ENCODE measurements around the gene YKT6.
"Not testable (repeated sequence)": the region's sequence is repeated elsewhere in the genome, so short reads cannot be mapped to it uniquely, and the experiment has no call there.

YKT6 gene

GRCh38 chr7:44188480-44189225, 12.1 kb upstream of the YKT6 start:
- DNase-seq: peak in 1 of 42 donors; percentile 3
- intact Hi-C loops (cut with DNase I): no loop called here

GRCh38 chr7:44189286-44189992, 11.3 kb upstream of the YKT6 start, which contains the start of gene GCK:
TSS of gene GCK (minus strand) at chr7:44189439. CDS start at chr7:44188953, 486 bp downstream.
- intact Hi-C loops (cut with DNase I): no loop called here

GRCh38 chr7:44189993-44190872, 10.5 kb upstream of the YKT6 start:
- intact Hi-C loops (cut with DNase I): no loop called here
- DNase-seq: peak in 2 of 42 donors; percentile 7 to 26

More at GRCh38 chr7:44189286-44189992, 11.3 kb upstream of the YKT6 start, which contains the start of gene GCK:
- DNase-seq: no peak

- peak in 1 of 42 donors; percentile 17 for DNase-seq
- intact Hi-C loops (cut with DNase I): no loop called here
Observed at GRCh38 chr7:44191171-44191570, 9.6 kb upstream of the YKT6 start.

GRCh38 chr7:44193011-44193802, 7.6 kb upstream of the YKT6 start:
- DNase-seq: peak in 1 of 42 donors; percentile 0
- intact Hi-C loops (cut with DNase I): no loop called here

- DNase-seq: no peak
- intact Hi-C loops (cut with DNase I): no loop called here
Observed at GRCh38 chr7:44194069-44194468, 6.7 kb upstream of the YKT6 start.

GRCh38 chr7:44194562-44195145, 6.1 kb upstream of the YKT6 start:
- DNase-seq: no peak
- intact Hi-C loops (cut with DNase I): no loop called here

GRCh38 chr7:44195889-44196288, 4.9 kb upstream of the YKT6 start:
- intact Hi-C loops (cut with DNase I): no loop called here
- DNase-seq: peak in 1 of 42 donors; percentile 23

GRCh38 chr7:44196450-44196872, 4.3 kb upstream of the YKT6 start:
- intact Hi-C loops (cut with DNase I): no loop called here
- peak in 24 of 42 donors; percentile 18 to 76 (median 59) for DNase-seq

- peak in 1 of 42 donors; percentile 0 for DNase-seq
- intact Hi-C loops (cut with DNase I): no loop called here
Observed at GRCh38 chr7:44197474-44197873, 3.3 kb upstream of the YKT6 start.

GRCh38 chr7:44200163-44200562, 615 bp upstream of the YKT6 start:
- DNase-seq; intact Hi-C loops (cut with DNase I): not testable (repeated sequence)

GRCh38 chr7:44201813-44202212, 1.0 kb downstream of the YKT6 start:
- intact Hi-C loops (cut with DNase I): no loop called here
- DNase-seq: peak in 1 of 42 donors; percentile 18

GRCh38 chr7:44206008-44206407, 5.2 kb downstream of the YKT6 start:
- intact Hi-C loops (cut with DNase I): no loop called here
- DNase-seq: peak in 3 of 42 donors; percentile 3 to 20 (median 10)

GRCh38 chr7:44208085-44208484, 7.3 kb downstream of the YKT6 start:
- intact Hi-C loops (cut with DNase I): no loop called here
- peak in 3 of 42 donors; percentile 1 to 11 (median 6) for DNase-seq

GRCh38 chr7:44210107-44210506, 9.3 kb downstream of the YKT6 start:
- intact Hi-C loops (cut with DNase I): loop anchor here (10.0 kb wide), 1 partner anchor 355 kb away; no protein-coding TSS in a partner anchor
- peak in 5 of 42 donors; percentile 11 to 27 (median 20) for DNase-seq

GRCh38 chr7:44211126-44211675, 10.4 kb downstream of the YKT6 start:
- DNase-seq: peak in 7 of 42 donors; percentile 3 to 22 (median 9)
- intact Hi-C loops (cut with DNase I): loop anchor here (10.0 kb wide), 1 partner anchor 354 kb away; no protein-coding TSS in a partner anchor

- intact Hi-C loops (cut with DNase I): loop anchor here (10.0 kb wide), 1 partner anchor 353 kb away; no protein-coding TSS in a partner anchor
- peak in 18 of 42 donors; percentile 22 to 78 (median 52) for DNase-seq
Observed at GRCh38 chr7:44212018-44212417, 11.2 kb downstream of the YKT6 start.

Data from head of caudate nucleus (tissue), 42 donors.